Body of pancreas (tissue), 4 donors: ENCODE data around the gene MPZL1.

Source experiments
- CTCF ChIP-seq, 7 experiments: fragments of 450-650 bp in 4 of 7; fragments of 200-600 bp in 3 of 7; sonication (generic) in 3 of 7; IDR thresholded peaks; one replicate each; pipeline ENCODE4 v1.5.1; 2016 to 2019; ENCODE audit warnings: antibody characterized with exemption in 7 of 7
- POLR2A ChIP-seq, 3 donors: fragments of 450-650 bp; IDR thresholded peaks; one replicate each; pipeline ENCODE4 v1.6.1; 2016; ENCODE audit warnings: antibody characterized with exemption in 3 of 3, mild to moderate bottlenecking in 2 of 3

DNA sequence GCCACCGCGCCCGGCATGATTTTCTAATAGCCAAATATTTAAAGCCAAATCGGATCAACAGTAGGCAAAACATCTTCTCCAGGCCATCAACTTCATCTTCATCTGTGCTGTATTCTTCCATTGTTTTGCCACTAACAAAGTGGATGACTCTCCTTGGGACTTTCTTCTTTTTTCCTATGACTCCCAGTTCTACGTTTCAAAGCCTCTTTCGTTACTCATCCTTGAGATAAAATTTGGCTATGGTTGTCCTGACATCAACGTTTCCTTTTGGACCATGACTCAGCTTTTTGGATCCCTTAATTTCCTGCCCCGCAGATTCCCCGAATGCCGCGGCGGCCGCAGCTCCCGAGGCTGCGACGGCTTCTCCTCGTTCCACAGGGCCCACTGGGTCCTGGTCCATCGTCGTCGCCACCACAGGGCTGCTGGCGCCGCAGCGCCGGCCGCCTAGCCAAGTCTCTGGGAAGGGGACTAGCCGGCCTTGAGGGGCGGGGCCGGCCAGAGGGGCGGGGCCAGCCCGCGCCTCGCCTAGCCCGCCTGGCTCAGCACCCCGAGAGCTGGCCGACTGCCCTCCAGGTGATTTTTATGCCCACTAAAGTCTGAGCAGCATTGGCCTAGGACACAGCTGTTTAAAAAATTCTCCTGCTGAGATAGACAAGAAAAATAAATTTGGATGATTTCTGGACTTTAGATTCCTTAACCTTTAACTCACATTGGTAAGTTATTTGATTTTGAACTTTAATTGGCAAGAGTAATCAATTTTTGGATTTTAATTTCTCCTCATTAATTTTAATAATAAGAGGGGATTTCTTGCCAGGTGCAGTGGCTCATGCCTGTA is 98.3 kb downstream of the MPZL1 start:
- TF ChIP-seq CTCF (IDR thresholded peaks at IDR 0.05) = peak in 1 of 7 experiments; percentile 5
- TF ChIP-seq POLR2A (IDR thresholded peaks at IDR 0.05) = peak in 2 of 3 donors; percentile 29 to 36
